ENCODE measurements around the gene CACNA1G.

The CACNA1G gene

GRCh38 chr17:50564916-50565315, 4.4 kb downstream of the CACNA1G start:
- Histone ChIP-seq H3K4me3 (no peak overlapping the region), H3K4me2 (no peak overlapping the region)

GRCh38 chr17:50565402-50566350, 5.2 kb downstream of the CACNA1G start:
- H3K27ac ChIP-seq, result no peak overlapping the region
- peaks cover 11% of the 10 kb centered on the region for H3K4me1 ChIP-seq
- no peaks in the 10 kb centered on the region for H3K36me3 ChIP-seq
- no peak overlapping the region for H3K4me3 ChIP-seq
- H4K20me1 ChIP-seq, result peaks cover 27% of the 10 kb centered on the region
- H3K9ac ChIP-seq, result no peak overlapping the region
- no peak overlapping the region for H3K4me2 ChIP-seq
- no peak for TF ChIP-seq Cebpa-rat (IDR thresholded peaks at IDR 0.05)
- H3K27me3 ChIP-seq, result peaks cover 67% of the 10 kb centered on the region
- no peaks in the 10 kb centered on the region for H3K9me3 ChIP-seq

More at GRCh38 chr17:50564916-50565315, 4.4 kb downstream of the CACNA1G start:
- peaks cover 33% of the 10 kb centered on the region for H4K20me1 ChIP-seq
- H3K36me3 ChIP-seq, result no peaks in the 10 kb centered on the region
- no peaks in the 10 kb centered on the region for H3K9me3 ChIP-seq
- H3K4me1 ChIP-seq, result peaks cover 16% of the 10 kb centered on the region
- peaks cover 74% of the 10 kb centered on the region for H3K27me3 ChIP-seq
- no peak overlapping the region for H3K9ac ChIP-seq
- no peak overlapping the region for H3K27ac ChIP-seq
- no peak for TF ChIP-seq Cebpa-rat (IDR thresholded peaks at IDR 0.05)

GRCh38 chr17:50566886-50567285, 6.4 kb downstream of the CACNA1G start:
- no peaks in the 10 kb centered on the region for H3K36me3 ChIP-seq
- no peaks in the 10 kb centered on the region for H3K9me3 ChIP-seq
- TF ChIP-seq Cebpa-rat (IDR thresholded peaks at IDR 0.05), result no peak
- no peak overlapping the region for H3K4me2 ChIP-seq
- no peak overlapping the region for H3K27ac ChIP-seq
- H3K9ac ChIP-seq, result no peak overlapping the region
- H3K27me3 ChIP-seq, result peaks cover 56% of the 10 kb centered on the region
- H3K4me3 ChIP-seq, result no peak overlapping the region
- peaks cover 21% of the 10 kb centered on the region for H4K20me1 ChIP-seq
- H3K4me1 ChIP-seq, result peaks cover 5% of the 10 kb centered on the region; the same call in 1 of the 2 replicates

- Histone ChIP-seq H3K4me1 (no peaks in the 10 kb centered on the region), H3K4me3 (no peak overlapping the region), H3K4me2 (no peak overlapping the region), H3K9me3 (no peaks in the 10 kb centered on the region), H3K9ac (no peak overlapping the region), H4K20me1 (peaks cover 4% of the 10 kb centered on the region), H3K36me3 (no peaks in the 10 kb centered on the region), H3K27ac (no peak overlapping the region), H3K27me3 (peaks cover 38% of the 10 kb centered on the region)
- TF ChIP-seq Cebpa-rat (IDR thresholded peaks at IDR 0.05), result no peak
Measured at GRCh38 chr17:50568659-50569058, 8.1 kb downstream of the CACNA1G start.

GRCh38 chr17:50569592-50569991, 9.1 kb downstream of the CACNA1G start:
- Histone ChIP-seq H3K4me2 (no peak overlapping the region), H3K36me3 (no peaks in the 10 kb centered on the region), H4K20me1 (no peaks in the 10 kb centered on the region; the same call in 1 of the 2 replicates), H3K9me3 (no peaks in the 10 kb centered on the region), H3K4me1 (no peaks in the 10 kb centered on the region), H3K9ac (no peak overlapping the region), H3K27me3 (peaks cover 29% of the 10 kb centered on the region), H3K4me3 (no peak overlapping the region), H3K27ac (no peak overlapping the region)
- no peak for TF ChIP-seq Cebpa-rat (IDR thresholded peaks at IDR 0.05)

GRCh38 chr17:50570032-50570431, 9.5 kb downstream of the CACNA1G start:
- Histone ChIP-seq H3K36me3 (no peaks in the 10 kb centered on the region), H3K9ac (no peak overlapping the region), H3K4me3 (no peak overlapping the region), H4K20me1 (no peaks in the 10 kb centered on the region; the same call in 1 of the 2 replicates), H3K27me3 (peaks cover 24% of the 10 kb centered on the region), H3K4me1 (no peaks in the 10 kb centered on the region), H3K9me3 (no peaks in the 10 kb centered on the region), H3K4me2 (no peak overlapping the region), H3K27ac (no peak overlapping the region)
- TF ChIP-seq Cebpa-rat (IDR thresholded peaks at IDR 0.05), result no peak

- Histone ChIP-seq H3K4me2 (no peak overlapping the region), H4K20me1 (no peaks in the 10 kb centered on the region; the same call in 1 of the 2 replicates), H3K9ac (no peak overlapping the region), H3K4me1 (no peaks in the 10 kb centered on the region), H3K27ac (no peak overlapping the region), H3K36me3 (no peaks in the 10 kb centered on the region), H3K4me3 (no peak overlapping the region), H3K9me3 (no peaks in the 10 kb centered on the region), H3K27me3 (peaks cover 19% of the 10 kb centered on the region)
- TF ChIP-seq Cebpa-rat (IDR thresholded peaks at IDR 0.05), result no peak
Measured at GRCh38 chr17:50570528-50570927, 10.0 kb downstream of the CACNA1G start.

- Histone ChIP-seq H4K20me1 (no peaks in the 10 kb centered on the region), H3K4me3 (no peak overlapping the region), H3K4me2 (no peak overlapping the region), H3K4me1 (no peaks in the 10 kb centered on the region), H3K36me3 (no peaks in the 10 kb centered on the region), H3K9me3 (no peaks in the 10 kb centered on the region), H3K9ac (no peak overlapping the region), H3K27me3 (peaks cover 8% of the 10 kb centered on the region), H3K27ac (no peak overlapping the region)
- no peak for TF ChIP-seq Cebpa-rat (IDR thresholded peaks at IDR 0.05)
Measured at GRCh38 chr17:50571681-50572080, 11.2 kb downstream of the CACNA1G start.

- Histone ChIP-seq H3K4me1 (no peaks in the 10 kb centered on the region), H3K27ac (no peak overlapping the region), H3K9ac (no peak overlapping the region), H3K4me3 (no peak overlapping the region), H3K27me3 (no peaks in the 10 kb centered on the region), H3K4me2 (no peak overlapping the region), H3K36me3 (no peaks in the 10 kb centered on the region), H4K20me1 (no peaks in the 10 kb centered on the region), H3K9me3 (no peaks in the 10 kb centered on the region)
- no peak for TF ChIP-seq Cebpa-rat (IDR thresholded peaks at IDR 0.05)
Measured at GRCh38 chr17:50572541-50572940, 12.0 kb downstream of the CACNA1G start.

- TF ChIP-seq Cebpa-rat (IDR thresholded peaks at IDR 0.05), result no peak
- Histone ChIP-seq H3K27ac (no peak overlapping the region), H3K9ac (no peak overlapping the region), H3K4me3 (no peak overlapping the region), H3K4me1 (no peaks in the 10 kb centered on the region), H3K9me3 (no peaks in the 10 kb centered on the region), H3K27me3 (no peaks in the 10 kb centered on the region), H3K4me2 (no peak overlapping the region), H3K36me3 (no peaks in the 10 kb centered on the region), H4K20me1 (no peaks in the 10 kb centered on the region)
Measured at GRCh38 chr17:50573866-50574611, 13.5 kb downstream of the CACNA1G start.

Measured in BLaER1 (cell line).